ENCODE measurements around the gene PLCB4. TPM values are rescaled to one million over a fixed set of nuclear protein-coding genes. Genes with fewer than 3 reads are reported as not detected.
A peak's percentile ranks its signal among the peaks of the same experiment; 100 is the strongest.

The PLCB4 gene
- total RNA-seq, 1 experiment from 2014 or later, result 12.9 TPM

- Mint-ChIP-seq H3K36me3 (ENCODE audit: insufficient read depth, unreplicated experiment) (no peaks in the 10 kb centered on the region), H3K4me1 (ENCODE audit: low read depth, unreplicated experiment) (peaks cover 14% of the 10 kb centered on the region), H3K27ac (ENCODE audit: unreplicated experiment) (no peak overlapping the region), H3K27me3 (ENCODE audit: unreplicated experiment) (no peaks in the 10 kb centered on the region), H3K9me3 (ENCODE audit: low read depth, unreplicated experiment) (no peaks in the 10 kb centered on the region), H3K4me3 (ENCODE audit: low read depth, unreplicated experiment) (no peak overlapping the region)
- no peak for DNase-seq
- CTCF ChIA-PET, result no interaction called here
- intact Hi-C loops (cut with micrococcal nuclease; ENCODE audit: unreplicated experiment), result loop anchor here (2.0 kb wide), 1 partner anchor 638 kb away; no protein-coding TSS in a partner anchor
- no TSS peak for BruUV-seq (replicated peaks)
- TF ChIP-seq CTCF (IDR thresholded peaks at IDR 0.05; ENCODE audit: unreplicated experiment), result no peak
Measured at GRCh38 chr20:9388813-9389161, 319.9 kb downstream of the PLCB4 start.

DNA sequence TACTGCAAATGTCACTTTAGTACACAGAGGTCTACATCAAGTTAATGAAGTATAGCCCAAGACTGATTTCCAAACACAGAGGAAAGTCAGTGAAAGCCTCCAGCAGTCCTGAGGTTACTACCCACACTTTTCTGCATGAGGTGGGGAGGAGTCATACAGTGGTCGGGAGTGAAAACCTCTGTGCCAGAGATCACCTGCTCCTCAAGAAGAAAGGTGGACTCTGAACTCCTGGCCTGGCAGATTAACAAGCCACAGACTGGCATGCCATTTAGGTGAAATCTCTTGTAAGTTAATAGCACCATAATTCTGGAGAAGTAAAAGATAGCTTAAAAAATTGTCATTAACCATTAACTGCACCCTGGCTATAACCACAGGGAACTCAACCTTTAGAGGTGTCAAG lies 320.5 kb downstream of the PLCB4 start:
- BruUV-seq (replicated peaks), result no TSS peak
- no peak for TF ChIP-seq CTCF (IDR thresholded peaks at IDR 0.05; ENCODE audit: unreplicated experiment)
- no peak for DNase-seq
- Mint-ChIP-seq H3K27ac (ENCODE audit: unreplicated experiment) (no peak overlapping the region), H3K36me3 (ENCODE audit: insufficient read depth, unreplicated experiment) (no peaks in the 10 kb centered on the region), H3K4me3 (ENCODE audit: low read depth, unreplicated experiment) (no peak overlapping the region), H3K4me1 (ENCODE audit: low read depth, unreplicated experiment) (peaks cover 14% of the 10 kb centered on the region), H3K9me3 (ENCODE audit: low read depth, unreplicated experiment) (no peaks in the 10 kb centered on the region), H3K27me3 (ENCODE audit: unreplicated experiment) (no peaks in the 10 kb centered on the region)
- intact Hi-C loops (cut with micrococcal nuclease; ENCODE audit: unreplicated experiment), result loop anchor here (2.0 kb wide), 1 partner anchor 639 kb away; no protein-coding TSS in a partner anchor
- CTCF ChIA-PET, result no interaction called here

- no peak for TF ChIP-seq CTCF (IDR thresholded peaks at IDR 0.05; ENCODE audit: unreplicated experiment)
- DNase-seq, result no peak
- BruUV-seq (replicated peaks), result no TSS peak
- peaks cover 14% of the 10 kb centered on the region for H3K4me1 Mint-ChIP-seq (ENCODE audit: low read depth, unreplicated experiment)
- H3K4me3 Mint-ChIP-seq (ENCODE audit: low read depth, unreplicated experiment), result no peak overlapping the region
- CTCF ChIA-PET, result no interaction called here
- no peaks in the 10 kb centered on the region for H3K36me3 Mint-ChIP-seq (ENCODE audit: insufficient read depth, unreplicated experiment)
- no peaks in the 10 kb centered on the region for H3K9me3 Mint-ChIP-seq (ENCODE audit: low read depth, unreplicated experiment)
- H3K27me3 Mint-ChIP-seq (ENCODE audit: unreplicated experiment), result no peaks in the 10 kb centered on the region
- intact Hi-C loops (cut with micrococcal nuclease; ENCODE audit: unreplicated experiment), result no loop called here
- no peak overlapping the region for H3K27ac Mint-ChIP-seq (ENCODE audit: unreplicated experiment)
Measured at GRCh38 chr20:9390441-9390840, 321.6 kb downstream of the PLCB4 start.

DNA sequence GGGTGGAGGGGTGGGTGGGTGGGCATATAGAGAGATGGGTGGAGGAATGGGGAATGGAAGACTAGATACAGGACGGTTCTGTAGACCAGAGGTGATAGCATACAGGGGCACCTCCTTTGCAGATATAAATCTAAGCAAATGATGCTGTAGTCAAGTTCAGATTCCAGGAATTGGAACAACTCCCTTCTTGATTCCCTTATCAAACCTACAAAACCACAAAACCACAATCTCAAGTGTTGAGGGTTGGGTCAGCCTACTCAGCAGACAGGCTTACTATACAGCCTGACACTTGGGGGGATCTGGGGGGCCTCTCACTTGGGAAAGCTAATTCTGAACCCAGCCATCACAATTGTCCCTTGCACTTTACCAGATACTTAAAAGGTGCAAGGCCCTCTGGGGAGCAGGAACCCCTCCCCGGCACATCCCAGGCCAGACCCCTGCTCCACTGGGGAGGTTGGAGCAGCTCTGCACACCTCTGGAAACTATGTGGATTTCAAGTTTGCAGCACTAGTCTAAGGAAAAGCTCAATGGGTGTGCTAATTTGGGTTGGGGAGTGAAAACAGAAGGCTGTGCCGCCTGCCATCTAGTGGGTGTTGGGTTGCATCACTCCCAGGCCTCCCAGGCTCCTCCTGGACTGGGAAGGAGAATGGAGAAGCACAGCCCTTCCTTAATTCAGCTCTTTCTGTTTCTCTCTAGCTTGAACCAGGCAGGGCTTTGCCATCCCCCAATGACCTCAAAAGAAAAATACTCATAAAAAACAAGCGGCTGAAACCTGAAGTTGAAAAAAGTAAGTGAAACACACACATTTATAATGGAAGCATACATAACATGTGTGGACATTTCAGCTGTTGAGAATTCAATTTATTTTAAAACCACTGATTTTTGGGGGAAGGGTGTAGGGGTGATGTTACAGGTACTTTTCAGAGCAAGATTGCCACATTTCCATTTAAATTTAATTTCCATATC lies 324.3 kb downstream of the PLCB4 start:
- Mint-ChIP-seq H3K4me3 (ENCODE audit: low read depth, unreplicated experiment) (no peak overlapping the region), H3K9me3 (ENCODE audit: low read depth, unreplicated experiment) (no peaks in the 10 kb centered on the region), H3K4me1 (ENCODE audit: low read depth, unreplicated experiment) (peaks cover 14% of the 10 kb centered on the region), H3K27me3 (ENCODE audit: unreplicated experiment) (no peaks in the 10 kb centered on the region), H3K27ac (ENCODE audit: unreplicated experiment) (no peak overlapping the region), H3K36me3 (ENCODE audit: insufficient read depth, unreplicated experiment) (peaks cover 5% of the 10 kb centered on the region)
- CTCF ChIA-PET, result interaction anchor here (0.5 to 1.5 kb wide), 5 partner anchors 435 to 636 kb away, joined by 4 to 13 read pairs (median 7); no protein-coding TSS in a partner anchor
- peak; percentile 51 for DNase-seq
- BruUV-seq (replicated peaks), result no TSS peak
- TF ChIP-seq CTCF (IDR thresholded peaks at IDR 0.05; ENCODE audit: unreplicated experiment), result peak; percentile 44
- intact Hi-C loops (cut with micrococcal nuclease; ENCODE audit: unreplicated experiment), result loop anchor here (1.0 to 2.0 kb wide), 3 partner anchors 540 to 634 kb away; no protein-coding TSS in a partner anchor
